GM21390 (cell line): ENCODE measurements around the gene RARRES2.
"Not testable (repeated sequence)": the region's sequence is repeated elsewhere in the genome, so short reads cannot be mapped to it uniquely, and the experiment has no call there.

Source experiments
- ATAC-seq: cut with Tn5 transposase; IDR thresholded peaks from one replicate; pipeline ENCODE4 v1.9.1; 2021; ENCODE audit not compliant: unreplicated experiment

Gene RARRES2

GRCh38 chr7:150295614-150296013 lies 45.8 kb downstream of the RARRES2 start:
- ATAC-seq = not testable (repeated sequence)

GRCh38 chr7:150295027-150295426 lies 46.4 kb downstream of the RARRES2 start:
- ATAC-seq = not testable (repeated sequence)

- ATAC-seq = not testable (repeated sequence)
Observed at GRCh38 chr7:150290317-150290716, 51.1 kb downstream of the RARRES2 start.

GRCh38 chr7:150288816-150289215 lies 52.6 kb downstream of the RARRES2 start:
- ATAC-seq = not testable (repeated sequence)
